ENCODE measurements around the gene SH2D5. TPM values are rescaled to one million over a fixed set of nuclear protein-coding genes. Genes with fewer than 3 reads are reported as not detected.

SH2D5 gene
- total RNA-seq (2014; rRNA removed; shearing (Covaris generic)) (0.46 TPM in 1 of 2 replicates, not detected in the other), total RNA-seq (2022) (0.42 and 0.68 TPM in 2 replicates), Bru-seq, nascent RNA (percentile 8 among the genes with signal in this experiment), BruChase-seq, experiment 1, labeled RNA remaining after a 6-hour chase (percentile 12 among the genes with signal in this experiment), BruChase-seq, experiment 2, labeled RNA remaining after a 2-hour chase (percentile 8 among the genes with signal in this experiment)
- long read RNA-seq, partial matches to known transcripts, result 0 of 1 reads
- long read RNA-seq, other reads (novel, unspliced or antisense), result 1 of 1 reads

- H3K9me2 ChIP-seq (ENCODE audit: insufficient read depth, low read length), result no peaks in the 10 kb centered on the region
- no peaks in the 10 kb centered on the region for H4K20me1 ChIP-seq (ENCODE audit: insufficient read depth, low read length)
- H3K79me2 ChIP-seq (ENCODE audit: insufficient read depth, low read depth, low read length), result no peaks in the 10 kb centered on the region
- peak; percentile 65 for DNase-seq (ENCODE audit: low spot score)
- intact Hi-C loops (cut with micrococcal nuclease; ENCODE audit: unreplicated experiment), result loop anchor here (2.0 kb wide), 1 partner anchor 36 kb away; no protein-coding TSS in a partner anchor
- BruUV-seq (replicated peaks), result no TSS peak
- ChIA-PET CTCF (ENCODE audit: unreplicated experiment) (no interaction called here), POLR2A (no interaction called here)
- H3K9me3 ChIP-seq (ENCODE audit: low read length), result no peaks in the 10 kb centered on the region
- H3K4me1 ChIP-seq (ENCODE audit: insufficient read depth, low read length, poor library complexity, severe bottlenecking), result peaks cover 14% of the 10 kb centered on the region
- no peak within 1 kb of the TSS for H3K27ac ChIP-seq (ENCODE audit: low read depth, low read length, poor library complexity, severe bottlenecking)
- H3K36me3 ChIP-seq (ENCODE audit: insufficient read depth, low read length), result peaks cover 8% of the 10 kb centered on the region
- peak within 1 kb of the TSS; percentile 63 for H3K4me2 ChIP-seq (ENCODE audit: low read length)
- H3K4me3 ChIP-seq (ENCODE audit: low read depth, low read length, poor library complexity, severe bottlenecking), result peak within 1 kb of the TSS; percentile 67
- no peak for TF ChIP-seq EZH2phosphoT487 (IDR thresholded peaks at IDR 0.05; ENCODE audit: borderline replicate concordance, low read depth, low read length)
- peak; percentile 64 for TF ChIP-seq CTCF (conservative IDR thresholded peaks at IDR 0.05; ENCODE audit: low read length)
- peak within 1 kb of the TSS; percentile 0 for H2AFZ ChIP-seq (ENCODE audit: low read length)
These were observed at the start of gene SH2D5 for GRCh38 chr1:20732588-20733359. Gene SH2D5 (minus strand): TSS chr1:20732703. CDS start chr1:20728044, 4,659 bp downstream.

- Histone ChIP-seq H3K4me3 (ENCODE audit: low read depth, low read length, poor library complexity, severe bottlenecking) (no peak overlapping the region), H4K20me1 (ENCODE audit: insufficient read depth, low read length) (peaks cover 23% of the 10 kb centered on the region), H3K9me2 (ENCODE audit: insufficient read depth, low read length) (no peaks in the 10 kb centered on the region), H3K9me3 (ENCODE audit: low read length) (no peaks in the 10 kb centered on the region), H3K27ac (ENCODE audit: low read depth, low read length, poor library complexity, severe bottlenecking) (no peak overlapping the region), H3K4me2 (ENCODE audit: low read length) (no peak overlapping the region), H3K4me1 (ENCODE audit: insufficient read depth, low read length, poor library complexity, severe bottlenecking) (no peaks in the 10 kb centered on the region), H3K79me2 (ENCODE audit: insufficient read depth, low read depth, low read length) (peaks cover 63% of the 10 kb centered on the region), H3K36me3 (ENCODE audit: insufficient read depth, low read length) (peaks cover 98% of the 10 kb centered on the region), H2AFZ (ENCODE audit: low read length) (no peak overlapping the region)
- BruUV-seq (replicated peaks), result no TSS peak
- DNase-seq (ENCODE audit: low spot score), result no peak
- no peak for TF ChIP-seq CTCF (conservative IDR thresholded peaks at IDR 0.05; ENCODE audit: low read length)
- no peak for TF ChIP-seq EZH2phosphoT487 (IDR thresholded peaks at IDR 0.05; ENCODE audit: borderline replicate concordance, low read depth, low read length)
- ChIA-PET CTCF (ENCODE audit: unreplicated experiment) (no interaction called here), POLR2A (interaction anchor here (1.6 kb wide), 1 partner anchor 11 kb away, joined by 7 read pairs; no protein-coding TSS in a partner anchor)
- intact Hi-C loops (cut with micrococcal nuclease; ENCODE audit: unreplicated experiment), result no loop called here
These were observed 43.2 kb upstream of the SH2D5 start for GRCh38 chr1:20775700-20776099.

Data from OCI-LY7 (cell line).